ENCODE results near the gene TMOD3.

Gene TMOD3

GRCh38 chr15:51912528-51912927, 83.1 kb downstream of the TMOD3 start:
- no peak for DNase-seq

- peak; percentile 37 for DNase-seq
Measured at GRCh38 chr15:51917493-51917892, 88.0 kb downstream of the TMOD3 start.

- no peak for DNase-seq
Measured at GRCh38 chr15:51924156-51925068, 95.0 kb downstream of the TMOD3 start.

GRCh38 chr15:51926809-51927208, 97.4 kb downstream of the TMOD3 start:
- no peak for DNase-seq

GRCh38 chr15:51931016-51931415, 101.6 kb downstream of the TMOD3 start:
- no peak for DNase-seq

GRCh38 chr15:51931638-51932037, 102.2 kb downstream of the TMOD3 start:
- DNase-seq: no peak

GRCh38 chr15:51932161-51932560, 102.7 kb downstream of the TMOD3 start:
- DNase-seq: no peak

GRCh38 chr15:51935466-51936104, 106.1 kb downstream of the TMOD3 start:
- DNase-seq: no peak

GRCh38 chr15:51936105-51936478, 106.6 kb downstream of the TMOD3 start:
- no peak for DNase-seq

GRCh38 chr15:51938286-51938685, 108.8 kb downstream of the TMOD3 start:
- no peak for DNase-seq

GRCh38 chr15:51939216-51939615, 109.8 kb downstream of the TMOD3 start:
- no peak for DNase-seq

- no peak for DNase-seq
Measured at GRCh38 chr15:51947124-51947523, 117.7 kb downstream of the TMOD3 start.

- DNase-seq: no peak
Measured at GRCh38 chr15:51952805-51953204, 123.4 kb downstream of the TMOD3 start.

GRCh38 chr15:51955504-51955903, 126.1 kb downstream of the TMOD3 start:
- no peak for DNase-seq
